ENCODE data around the gene MEAF6. TPM values are rescaled to one million over a fixed set of nuclear protein-coding genes. Genes with fewer than 3 reads are reported as not detected.
"Not testable (repeated sequence)": the region's sequence is repeated elsewhere in the genome, so short reads cannot be mapped to it uniquely, and the experiment has no call there.

The MEAF6 gene
- 85.5 and 91.0 TPM in 2 replicates for total RNA-seq (2014; rRNA removed; shearing (Covaris generic))

- peak; percentile 77 for DNase-seq (ENCODE audit: low read depth)
Observed at GRCh38 chr1:37514350-37515184, at the start of gene MEAF6. Gene MEAF6 (minus strand): TSS chr1:37514766. CDS start chr1:37514746, 20 bp downstream.

DNA sequence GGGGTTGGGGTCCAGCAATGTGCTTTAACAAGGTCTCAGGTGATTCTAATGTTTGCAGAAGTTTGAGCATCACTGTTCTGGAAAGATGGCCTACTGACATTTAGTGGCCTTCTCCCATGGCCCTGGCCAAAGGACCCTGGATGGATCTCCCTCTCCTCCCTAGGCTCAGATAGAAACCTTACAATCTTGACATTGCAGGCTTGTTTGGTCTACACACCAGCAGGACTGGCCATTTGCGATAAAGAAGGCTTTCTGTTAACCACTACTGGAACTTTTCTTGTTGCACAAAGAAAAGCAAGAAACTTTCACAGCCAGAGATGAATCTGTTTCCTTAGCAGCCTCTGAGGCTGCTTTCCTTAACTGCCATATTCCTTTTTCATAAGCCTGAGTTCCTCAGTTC lies 48.4 kb upstream of the MEAF6 start:
- DNase-seq (ENCODE audit: low read depth), result no peak

GRCh38 chr1:37561133-37562132 lies 46.9 kb upstream of the MEAF6 start:
- peak; percentile 35 for DNase-seq (ENCODE audit: low read depth)

- DNase-seq (ENCODE audit: low read depth), result no peak
Observed at GRCh38 chr1:37560401-37561132, 46.0 kb upstream of the MEAF6 start.

DNA sequence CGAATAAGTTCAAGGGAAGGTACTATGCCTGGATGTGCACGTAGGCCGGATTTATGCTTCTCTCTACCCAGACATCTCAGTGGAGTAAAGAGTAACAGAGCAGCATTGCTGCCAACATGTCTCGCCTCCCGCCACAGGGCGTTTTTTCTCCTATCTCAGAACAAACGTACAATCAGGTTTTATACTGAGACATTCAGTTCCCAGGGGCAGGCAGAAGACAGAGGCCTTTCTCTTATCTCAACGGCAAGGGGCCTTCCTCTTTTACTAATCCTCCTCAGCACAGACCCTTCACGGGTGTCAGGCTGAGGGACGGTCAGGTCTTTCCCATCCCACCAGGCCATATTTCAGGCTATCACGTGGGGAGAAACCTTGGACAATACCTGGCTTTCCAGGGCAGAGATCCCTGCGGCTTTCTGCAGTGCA lies 45.4 kb upstream of the MEAF6 start:
- not testable (repeated sequence) for DNase-seq (ENCODE audit: low read depth)

DNA sequence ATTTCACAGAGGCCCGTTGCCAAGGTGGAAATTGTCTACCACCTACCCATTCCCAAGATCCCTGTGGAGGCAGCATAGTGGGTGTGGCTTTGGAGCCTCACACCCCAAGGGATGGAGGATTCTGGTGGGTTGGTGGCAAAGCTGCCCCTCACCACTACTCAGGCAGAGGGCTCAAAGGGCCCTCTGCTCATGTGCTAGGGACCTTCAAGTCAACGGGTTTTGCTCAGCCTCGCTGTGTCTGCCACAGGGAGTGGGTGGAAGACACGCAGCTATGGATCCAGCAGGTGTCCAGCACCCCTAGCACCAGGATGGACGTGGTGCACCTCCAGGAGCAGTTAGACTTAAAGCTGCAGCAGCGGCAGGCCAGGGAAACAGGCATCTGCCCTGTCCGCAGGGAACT lies 44.5 kb upstream of the MEAF6 start:
- no peak for DNase-seq (ENCODE audit: low read depth)

DNA sequence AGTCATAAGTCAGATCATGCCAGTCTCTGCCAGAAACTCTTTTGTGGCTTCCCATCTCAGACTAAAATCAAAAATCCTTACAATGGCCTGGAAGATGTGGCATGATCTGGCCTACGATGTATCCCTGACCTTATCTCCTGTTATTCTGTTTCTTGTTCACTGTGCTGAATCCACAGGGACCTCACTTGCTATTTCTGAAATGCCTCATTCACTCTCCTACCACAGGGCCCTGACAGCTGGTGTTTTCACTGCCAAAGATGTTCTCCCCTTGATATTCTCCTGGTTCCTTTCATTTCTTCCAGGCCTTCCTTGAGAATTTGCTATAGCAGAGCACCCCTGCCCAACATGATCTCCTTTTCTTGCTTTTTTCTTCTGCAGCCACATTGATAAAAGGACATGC lies 43.8 kb upstream of the MEAF6 start:
- DNase-seq (ENCODE audit: low read depth), result no peak

GRCh38 chr1:37557402-37557801 lies 42.8 kb upstream of the MEAF6 start:
- no peak for DNase-seq (ENCODE audit: low read depth)

DNA sequence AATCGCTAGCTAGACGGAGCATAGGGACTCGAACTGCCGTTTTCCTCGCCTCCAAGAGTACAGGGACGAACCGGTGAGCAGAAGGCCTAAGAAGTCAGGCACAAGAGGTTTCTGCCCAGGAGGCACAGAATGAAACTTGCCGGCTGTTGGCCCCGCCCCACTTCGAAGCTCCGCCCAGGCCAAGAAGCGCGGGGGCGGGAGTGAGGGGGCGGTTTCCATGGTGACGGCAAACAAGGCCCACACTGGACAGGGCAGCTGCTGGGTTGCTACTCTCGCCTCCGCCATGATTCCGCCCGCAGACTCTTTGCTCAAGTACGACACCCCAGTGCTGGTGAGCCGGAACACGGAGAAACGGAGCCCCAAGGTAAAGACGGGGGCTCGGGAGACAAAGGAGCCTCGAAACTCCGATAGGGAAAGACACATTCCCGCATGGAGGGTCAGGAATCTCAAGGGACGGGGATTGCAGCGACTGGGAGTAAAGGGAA lies 42.2 kb upstream of the MEAF6 start, which contains the start of gene DNALI1:
DNALI1 (plus strand) TSS at position 229 of the 485 bp plus-strand sequence; CDS start at position 284, 55 bp downstream.
- peak; percentile 86 for DNase-seq (ENCODE audit: low read depth)

DNA sequence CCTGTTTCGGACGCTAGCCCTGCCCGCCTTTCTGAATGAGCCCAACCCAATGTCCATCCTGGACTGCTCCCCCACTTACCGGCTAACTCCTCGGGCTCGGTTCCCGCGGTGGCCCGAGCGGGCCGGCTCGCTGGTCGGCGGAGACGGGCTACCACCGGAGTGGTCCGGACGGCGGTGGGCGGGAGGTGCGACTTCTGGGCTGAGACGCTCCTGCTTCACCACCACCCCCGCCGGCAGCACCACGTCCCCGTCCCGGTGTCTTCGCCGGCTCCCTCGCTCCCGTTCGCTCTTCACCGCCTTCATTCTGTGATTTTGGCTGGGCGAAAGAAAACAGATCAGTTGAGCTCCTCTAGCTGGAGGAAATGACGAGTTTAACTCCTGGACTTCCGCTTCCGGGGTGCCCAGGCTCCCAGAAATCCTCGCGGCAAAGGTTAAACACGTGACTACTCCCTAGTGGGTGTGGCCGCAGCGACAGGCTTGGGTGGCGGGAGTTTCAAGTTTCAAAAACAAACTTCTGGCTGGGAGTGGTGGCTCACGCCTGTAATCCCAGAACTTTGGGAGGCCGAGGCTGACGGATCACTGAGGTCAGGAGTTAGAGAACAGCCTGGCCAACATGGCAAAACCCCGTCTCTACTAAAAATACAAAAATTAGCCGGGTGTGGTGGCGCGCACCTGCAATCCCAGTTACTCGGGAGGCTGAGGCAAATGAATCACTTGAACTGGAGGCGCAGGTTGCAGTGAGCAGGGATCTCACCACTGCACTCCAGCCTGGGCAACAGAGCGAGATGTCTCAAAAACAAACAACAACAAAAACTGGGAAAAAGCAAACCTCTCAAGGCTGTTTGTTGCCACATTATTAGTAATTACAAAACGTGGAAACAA lies 39.6 kb upstream of the MEAF6 start, which contains the start of gene SNIP1:
SNIP1 (minus strand) TSS at position 367 of the 882 bp plus-strand sequence; CDS start at position 303, 64 bp downstream.
- DNase-seq (ENCODE audit: low read depth), result peak; percentile 93

DNA sequence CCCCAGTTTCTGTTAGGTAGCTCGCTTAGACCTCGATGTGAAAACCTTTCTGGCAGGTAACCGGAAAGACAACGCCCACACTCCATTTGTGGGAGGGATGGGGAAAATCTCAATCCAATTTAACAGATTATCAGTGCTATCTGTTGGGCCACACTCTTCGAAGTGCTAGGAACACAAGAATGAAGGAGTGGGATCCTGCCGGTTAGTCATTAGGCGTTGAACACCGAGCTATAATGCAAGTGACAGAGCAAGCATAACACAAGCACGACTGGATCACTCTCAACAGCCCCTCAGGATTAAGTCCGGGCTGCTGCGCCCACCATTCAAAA lies 39.0 kb upstream of the MEAF6 start:
- DNase-seq (ENCODE audit: low read depth), result no peak

DNA sequence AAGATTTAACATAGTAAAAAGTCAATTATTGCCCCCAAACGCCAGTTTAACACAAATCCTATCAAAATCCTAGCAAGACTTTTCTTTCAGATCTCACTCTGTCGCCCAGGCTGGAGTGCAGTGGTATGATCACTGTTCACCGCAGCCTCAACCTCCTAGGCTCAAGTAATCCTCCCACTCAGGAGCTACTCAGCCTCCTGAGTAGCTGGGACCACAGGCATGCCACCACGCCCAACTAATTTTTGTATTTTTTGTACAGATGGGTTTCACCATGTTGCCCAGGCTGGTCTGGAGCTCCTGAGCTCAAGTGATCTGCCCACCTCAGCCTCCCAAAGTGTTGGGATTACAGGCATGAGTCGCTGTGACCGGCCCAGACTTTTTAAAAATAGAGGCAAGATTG lies 34.8 kb upstream of the MEAF6 start:
- DNase-seq (ENCODE audit: low read depth), result no peak

GRCh38 chr1:37545019-37545418 lies 30.5 kb upstream of the MEAF6 start:
- no peak for DNase-seq (ENCODE audit: low read depth)

DNA sequence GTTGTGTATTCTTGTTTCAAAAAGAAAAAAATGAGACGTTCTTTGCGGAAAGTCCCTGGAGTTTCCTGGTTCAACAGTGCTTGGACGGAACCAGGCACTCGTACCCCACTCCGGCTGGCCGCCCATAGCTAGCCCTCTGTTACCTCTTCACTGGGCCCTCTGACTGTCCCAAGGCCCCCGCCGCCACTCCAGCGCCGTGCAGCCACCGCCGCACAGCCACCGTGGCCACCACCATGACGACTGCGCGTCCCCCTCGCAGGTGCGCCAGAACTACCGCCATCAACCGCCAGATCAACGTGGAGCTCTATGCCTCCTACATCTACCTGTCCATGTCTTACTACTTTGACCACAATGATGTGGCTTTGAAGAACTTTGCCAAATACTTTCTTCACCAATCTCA lies 30.0 kb upstream of the MEAF6 start:
- no peak for DNase-seq (ENCODE audit: low read depth)

- DNase-seq (ENCODE audit: low read depth), result no peak
Observed at GRCh38 chr1:37540036-37540785, 25.6 kb upstream of the MEAF6 start.

- not testable (repeated sequence) for DNase-seq (ENCODE audit: low read depth)
Observed at GRCh38 chr1:37539154-37539553, 24.6 kb upstream of the MEAF6 start.

DNA sequence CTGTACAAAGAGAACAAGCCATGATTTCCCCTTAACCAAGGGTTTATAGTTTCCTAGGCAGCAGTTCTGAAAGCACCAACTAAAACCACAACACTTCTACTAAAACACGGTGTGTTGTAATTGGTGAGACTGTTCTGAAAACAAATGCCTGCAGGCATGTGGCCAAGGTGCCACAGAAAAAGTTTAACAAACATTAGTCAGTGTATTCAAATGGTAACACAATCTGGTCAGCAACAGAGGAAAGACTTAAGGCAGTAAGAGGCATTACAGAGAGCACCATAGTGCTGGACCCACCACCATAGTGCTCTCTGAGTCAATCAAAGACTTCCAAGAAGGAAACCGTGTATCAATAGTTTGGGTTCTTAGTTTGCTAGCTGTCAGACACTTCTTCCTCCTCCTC lies 22.8 kb upstream of the MEAF6 start:
- peak; percentile 40 for DNase-seq (ENCODE audit: low read depth)

DNA sequence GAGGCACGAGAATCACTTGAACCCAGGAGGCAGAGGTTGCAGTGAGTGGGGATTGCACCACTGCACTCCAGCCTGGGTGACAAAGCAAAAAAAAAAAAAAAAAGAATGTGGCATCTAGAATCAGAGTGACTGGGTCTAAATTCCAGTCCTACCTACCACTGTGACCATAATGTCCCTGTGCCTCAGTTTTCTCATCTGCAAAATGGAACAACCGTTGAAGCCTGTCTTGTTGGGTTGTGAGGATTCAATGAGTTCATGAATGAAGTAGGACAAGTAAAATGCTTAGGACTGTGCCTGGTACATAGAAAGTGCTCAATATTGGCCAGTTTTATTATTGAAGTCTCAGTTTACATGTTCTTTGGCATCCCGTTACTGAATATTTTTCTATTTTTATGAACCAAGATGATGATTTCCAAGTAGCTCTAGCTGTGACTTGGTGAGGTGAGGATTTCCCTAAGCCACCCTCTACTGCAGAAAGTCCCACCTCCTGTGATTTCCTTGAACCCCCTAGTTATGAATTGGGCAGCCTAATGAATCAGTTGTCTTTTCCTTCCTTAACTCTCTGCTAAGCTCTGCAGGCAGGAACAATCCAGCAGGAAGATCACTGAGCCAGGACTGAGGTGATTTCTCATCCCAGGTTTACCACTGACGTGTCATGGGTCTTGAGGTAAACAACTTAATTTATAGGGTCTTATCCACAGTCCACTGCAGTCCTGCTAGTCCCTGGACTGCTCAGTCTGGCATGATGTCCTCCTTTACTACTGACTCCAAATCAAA lies 18.9 kb upstream of the MEAF6 start:
- no peak for DNase-seq (ENCODE audit: low read depth)

Data from RPMI7951 (cell line).